ENCODE data around the gene TLR1.

Gene TLR1

GRCh38 chr4:38762560-38762959, 42.0 kb downstream of the TLR1 start:
- H3K4me3 ChIP-seq (ENCODE audit: low read length), result no peak overlapping the region
- no peak for TF ChIP-seq CTCF (conservative IDR thresholded peaks at IDR 0.05; ENCODE audit: low read length)
- no peak for DNase-seq (ENCODE audit: low read depth)

- TF ChIP-seq CTCF (conservative IDR thresholded peaks at IDR 0.05; ENCODE audit: low read length), result no peak
- DNase-seq (ENCODE audit: low read depth), result no peak
- no peak overlapping the region for H3K4me3 ChIP-seq (ENCODE audit: low read length)
Measured at GRCh38 chr4:38759790-38760122, 44.8 kb downstream of the TLR1 start.

GRCh38 chr4:38759113-38759789, 45.3 kb downstream of the TLR1 start:
- no peak overlapping the region for H3K4me3 ChIP-seq (ENCODE audit: low read length)
- DNase-seq (ENCODE audit: low read depth), result peak; percentile 62
- peak; percentile 71 for TF ChIP-seq CTCF (conservative IDR thresholded peaks at IDR 0.05; ENCODE audit: low read length)

- TF ChIP-seq CTCF (conservative IDR thresholded peaks at IDR 0.05; ENCODE audit: low read length), result no peak
- no peak overlapping the region for H3K4me3 ChIP-seq (ENCODE audit: low read length)
- no peak for DNase-seq (ENCODE audit: low read depth)
Measured at GRCh38 chr4:38757945-38758600, 46.5 kb downstream of the TLR1 start.

GRCh38 chr4:38752941-38753806, 51.4 kb downstream of the TLR1 start:
- DNase-seq (ENCODE audit: low read depth), result peak; percentile 100
- TF ChIP-seq CTCF (conservative IDR thresholded peaks at IDR 0.05; ENCODE audit: low read length), result no peak
- peak overlapping the region; percentile 38 for H3K4me3 ChIP-seq (ENCODE audit: low read length)

- peak overlapping the region; percentile 38 for H3K4me3 ChIP-seq (ENCODE audit: low read length)
- DNase-seq (ENCODE audit: low read depth), result peak; percentile 44
- no peak for TF ChIP-seq CTCF (conservative IDR thresholded peaks at IDR 0.05; ENCODE audit: low read length)
Measured at GRCh38 chr4:38752372-38752940, 52.1 kb downstream of the TLR1 start.

Measured in AG10803 (cell line).